ENCODE results near the gene USP54. TPM values are rescaled to one million over a fixed set of nuclear protein-coding genes. Genes with fewer than 3 reads are reported as not detected.

Gene USP54
- total and polyA plus RNA-seq, 2 donors (not counting 1 experiment from before 2014, with no cell fraction given): 2.3 to 12.9 TPM

- Mint-ChIP-seq H3K4me3 (no peak overlapping the region), H3K27ac (no peak overlapping the region), H3K4me1 (no peaks in the 10 kb centered on the region), H3K27me3 (no peaks in the 10 kb centered on the region), H3K9me3 (ENCODE audit: insufficient read depth) (no peaks in the 10 kb centered on the region)
- Histone ChIP-seq H3K9me3 (ENCODE audit: control extremely low read depth in 1 of 3, control insufficient read depth in 2 of 3, insufficient read depth in 1 of 3, low read length in 2 of 3) (no peaks in the 10 kb centered on the region), H3K4me1 (ENCODE audit: control insufficient read depth in 2 of 2, insufficient read depth in 2 of 2, low read length in 2 of 2) (no peaks in the 10 kb centered on the region), H3K27ac (ENCODE audit: low read length in 2 of 2) (no peak overlapping the region), H3K4me3 (ENCODE audit: control extremely low read depth in 1 of 5, extremely low read depth in 1 of 5, insufficient read depth in 1 of 5, low read depth in 2 of 5, low read length in 4 of 5) (no peak overlapping the region), H3K27me3 (replicated peaks in 1 of 4; ENCODE audit: control extremely low read depth in 1 of 4, control insufficient read depth in 3 of 4, insufficient read depth in 4 of 4, low read length in 3 of 4) (no peaks in the 10 kb centered on the region), H3K9ac (ENCODE audit: low read length) (no peak overlapping the region), H3K4me2 (replicated peaks; ENCODE audit: low read depth, low read length, poor library complexity, severe bottlenecking) (no peak overlapping the region), H2AFZ (ENCODE audit: insufficient read depth, low read depth, low read length, poor library complexity, severe bottlenecking) (no peak overlapping the region), H3K36me3 (replicated peaks in 1 of 2; ENCODE audit: control extremely low read depth in 1 of 2, control insufficient read depth in 1 of 2, extremely low read depth in 1 of 2, insufficient read depth in 2 of 2, low read length in 1 of 2) (no peaks in the 10 kb centered on the region), H3K79me2 (ENCODE audit: control insufficient read depth, insufficient read depth, low read length) (no peaks in the 10 kb centered on the region), H4K20me1 (ENCODE audit: control insufficient read depth, insufficient read depth, low read length, poor library complexity, severe bottlenecking) (no peaks in the 10 kb centered on the region)
- 88% methylated on average over 1 of the region's 3 CpGs for WGBS (ENCODE audit: insufficient coverage)
- POLR2A ChIA-PET: no interaction called here
- ATAC-seq (ENCODE audit: low read depth) (no peak), DNase-seq (no peak)
- intact Hi-C loops (cut with micrococcal nuclease): no loop called here
- CTCF ChIA-PET: no interaction called here
- no peak for TF ChIP-seq CTCF (IDR thresholded peaks at IDR 0.05)
- TF ChIP-seq EZH2 (IDR thresholded peaks at IDR 0.05; ENCODE audit: borderline replicate concordance, insufficient read depth, low read depth, low read length, poor library complexity, severe bottlenecking): no peak
Measured at GRCh38 chr10:73601486-73601921, 10.4 kb upstream of the USP54 start.

DNA sequence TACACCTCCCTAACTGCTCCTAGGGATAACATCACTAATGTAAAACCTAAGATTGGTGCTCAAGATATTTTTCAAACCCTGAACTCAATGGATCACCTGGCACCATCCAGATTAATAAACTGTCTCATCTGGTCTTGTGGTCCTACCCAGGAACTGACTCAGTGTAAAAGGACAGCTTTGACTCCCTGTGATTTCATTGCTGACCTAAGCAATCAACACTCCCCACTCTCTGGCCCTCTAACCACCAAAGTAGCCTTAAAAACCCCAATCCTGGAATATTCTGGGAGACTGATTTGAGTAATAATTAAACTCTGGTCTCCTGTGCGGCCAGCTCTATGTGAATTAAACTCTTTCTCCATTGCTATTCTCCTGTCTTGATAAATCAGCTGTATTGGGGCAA, 6.2 kb upstream of the USP54 start:
- peaks cover 4% of the 10 kb centered on the region for H3K4me1 Mint-ChIP-seq
- no peak overlapping the region for H3K4me3 Mint-ChIP-seq
- H3K27me3 Mint-ChIP-seq: no peaks in the 10 kb centered on the region
- Histone ChIP-seq H3K4me3 (ENCODE audit: control extremely low read depth in 1 of 5, extremely low read depth in 1 of 5, insufficient read depth in 1 of 5, low read depth in 2 of 5, low read length in 4 of 5) (no peak overlapping the region), H3K27ac (ENCODE audit: low read length in 2 of 2) (no peak overlapping the region), H2AFZ (ENCODE audit: insufficient read depth, low read depth, low read length, poor library complexity, severe bottlenecking) (no peak overlapping the region), H3K36me3 (replicated peaks in 1 of 2; ENCODE audit: control extremely low read depth in 1 of 2, control insufficient read depth in 1 of 2, extremely low read depth in 1 of 2, insufficient read depth in 2 of 2, low read length in 1 of 2) (no peaks in the 10 kb centered on the region), H3K9me3 (ENCODE audit: control extremely low read depth in 1 of 3, control insufficient read depth in 2 of 3, insufficient read depth in 1 of 3, low read length in 2 of 3) (no peaks in the 10 kb centered on the region), H4K20me1 (ENCODE audit: control insufficient read depth, insufficient read depth, low read length, poor library complexity, severe bottlenecking) (no peaks in the 10 kb centered on the region), H3K4me2 (replicated peaks; ENCODE audit: low read depth, low read length, poor library complexity, severe bottlenecking) (no peak overlapping the region), H3K79me2 (ENCODE audit: control insufficient read depth, insufficient read depth, low read length) (no peaks in the 10 kb centered on the region), H3K27me3 (replicated peaks in 1 of 4; ENCODE audit: control extremely low read depth in 1 of 4, control insufficient read depth in 3 of 4, insufficient read depth in 4 of 4, low read length in 3 of 4) (no peaks in the 10 kb centered on the region), H3K4me1 (ENCODE audit: control insufficient read depth in 2 of 2, insufficient read depth in 2 of 2, low read length in 2 of 2) (peaks cover 0 to under 1% of the 10 kb centered on the region in 2 donors), H3K9ac (ENCODE audit: low read length) (no peak overlapping the region)
- H3K9me3 Mint-ChIP-seq (ENCODE audit: insufficient read depth): no peaks in the 10 kb centered on the region
- POLR2A ChIA-PET: no interaction called here
- no CpG with 5 or more reads among the region's 1 CpG for WGBS (ENCODE audit: insufficient coverage)
- ATAC-seq (ENCODE audit: low read depth) (no peak), DNase-seq (no peak)
- TF ChIP-seq EZH2 (IDR thresholded peaks at IDR 0.05; ENCODE audit: borderline replicate concordance, insufficient read depth, low read depth, low read length, poor library complexity, severe bottlenecking) (no peak), CTCF (IDR thresholded peaks at IDR 0.05) (no peak)
- CTCF ChIA-PET: no interaction called here
- no peak overlapping the region for H3K27ac Mint-ChIP-seq
- intact Hi-C loops (cut with micrococcal nuclease): no loop called here

Measured in B cell (primary cell).